HFFc6 (cell line): ENCODE results near the gene PCDHGC4. TPM values are rescaled to one million over a fixed set of nuclear protein-coding genes. Genes with fewer than 3 reads are reported as not detected.

Source experiments
- DNase-seq: peaks from one replicate; pipeline ENCODE4 v3.0.0-alpha.2; 2018
- H3K27ac Mint-ChIP-seq: 2 replicates; pipeline ENCODE4 v1.8.0; 2020; ENCODE audit warnings: mild to moderate bottlenecking, mixed read lengths
- H3K27me3 Mint-ChIP-seq: 2 replicates; pipeline ENCODE4 v1.8.0; 2021; ENCODE audit warnings: mild to moderate bottlenecking, moderate library complexity, mixed read lengths; ENCODE audit not compliant: insufficient read depth
- H3K36me3 Mint-ChIP-seq: 2 replicates; pipeline ENCODE4 v1.8.0; 2021; ENCODE audit warnings: low read depth, mixed read lengths
- H3K4me1 Mint-ChIP-seq: 2 replicates; pipeline ENCODE4 v1.8.0; 2020; ENCODE audit warnings: low read depth, mixed read lengths
- H3K4me3 Mint-ChIP-seq: 2 replicates; pipeline ENCODE4 v1.8.0; 2020; ENCODE audit warnings: mild to moderate bottlenecking, moderate library complexity, mixed read lengths
- H3K9me3 Mint-ChIP-seq: 2 replicates; pipeline ENCODE4 v1.8.0; 2020; ENCODE audit warnings: mild to moderate bottlenecking, mixed read lengths
- CTCF ChIP-seq: fragments of 200-600 bp; sonication (generic); IDR thresholded peaks from 2 replicates; pipeline ENCODE4 v1.5.0; 2021; ENCODE audit warnings: antibody characterized with exemption, mild to moderate bottlenecking
- total RNA-seq, 6 experiments: library from RNA; stranded (reverse); fragmentation: NEBNext Ultra II Directional; extraction: Animal tissue kit (Norgen Biotek cat#: 25700); gene quantifications; 2 replicates in 1 of 6; 3 replicates in 5 of 6; pipeline ENCODE4 v1.2.3, GENCODE V29; 2021

PCDHGC4 gene
- total RNA-seq, 6 experiments from 2014 or later = 0.34 to 1.4 (median 0.62) TPM

GRCh38 chr5:141490771-141491170 lies 5.9 kb downstream of the PCDHGC4 start:
- H3K4me1 Mint-ChIP-seq = peaks cover 66% of the 10 kb centered on the region
- no peak overlapping the region for H3K27ac Mint-ChIP-seq
- H3K36me3 Mint-ChIP-seq = peaks cover 26% of the 10 kb centered on the region
- no peaks in the 10 kb centered on the region for H3K9me3 Mint-ChIP-seq
- H3K27me3 Mint-ChIP-seq = no peaks in the 10 kb centered on the region
- H3K4me3 Mint-ChIP-seq = no peak overlapping the region
- no peak for DNase-seq
- TF ChIP-seq CTCF = no peak

- DNase-seq = no peak
- Mint-ChIP-seq H3K9me3 (no peaks in the 10 kb centered on the region), H3K36me3 (peaks cover 21% of the 10 kb centered on the region), H3K27ac (no peak overlapping the region), H3K4me1 (peaks cover 72% of the 10 kb centered on the region), H3K27me3 (no peaks in the 10 kb centered on the region), H3K4me3 (no peak overlapping the region)
- TF ChIP-seq CTCF = no peak
These were observed 6.7 kb downstream of the PCDHGC4 start for GRCh38 chr5:141491323-141492167.

GRCh38 chr5:141492168-141492885 lies 7.5 kb downstream of the PCDHGC4 start:
- Mint-ChIP-seq H3K4me3 (no peak overlapping the region), H3K9me3 (no peaks in the 10 kb centered on the region), H3K36me3 (peaks cover 14% of the 10 kb centered on the region; the same call in 1 of the 2 replicates), H3K4me1 (peaks cover 66% of the 10 kb centered on the region), H3K27ac (no peak overlapping the region), H3K27me3 (no peaks in the 10 kb centered on the region)
- no peak for DNase-seq
- TF ChIP-seq CTCF = no peak

GRCh38 chr5:141493500-141494422 lies 8.9 kb downstream of the PCDHGC4 start:
- Mint-ChIP-seq H3K4me1 (peaks cover 51% of the 10 kb centered on the region), H3K27me3 (no peaks in the 10 kb centered on the region), H3K4me3 (no peak overlapping the region), H3K36me3 (peaks cover 14% of the 10 kb centered on the region), H3K9me3 (no peaks in the 10 kb centered on the region), H3K27ac (peak overlapping the region; percentile 83; the same call in 1 of the 2 replicates)
- peak; percentile 59 for DNase-seq
- TF ChIP-seq CTCF = no peak
